HCT116 (cell line): ENCODE data around the gene UGT1A9. TPM values are rescaled to one million over a fixed set of nuclear protein-coding genes. Genes with fewer than 3 reads are reported as not detected.

Source experiments
- ATAC-seq: fragments of 200-7000 bp; cut with Tn5 transposase; 2 replicates; pipeline ENCODE4 v1.9.1; 2020; ENCODE audit warnings: mild to moderate bottlenecking, moderate library complexity
- BruUV-seq: library from RNA; stranded (reverse); fragments of 400-500 nt; replicated peaks from 2 replicates; lab custom pipeline; 2021; lab: Mats Ljungman, UMichigan
- CTCF ChIA-PET: fragments of 300-600 bp; sonication (Branson Sonifier 250); formaldehyde crosslinking; loops from one replicate; lab custom pipeline; 2021; ENCODE audit warnings: antibody characterized with exemption; lab: Charles Lee
- POLR2A ChIA-PET: fragments of 300-600, 350-600 bp; sonication (Branson Sonifier 250); formaldehyde crosslinking; loops from one replicate; lab custom pipeline; 2021; ENCODE audit warnings: antibody characterized with exemption; lab: Charles Lee
- RAD21 ChIA-PET, 2 experiments: fragments of 300-600 bp; sonication (Branson Sonifier 250); formaldehyde crosslinking; loops; one replicate each; lab custom pipeline; 2023; ENCODE audit warnings: low total read pairs in 2 of 2; ENCODE audit not compliant: uncharacterized antibody in 2 of 2, unreplicated experiment in 2 of 2, low non-redundant PET in 1 of 2; lab: Charles Lee
- DNase-seq: peaks from one replicate; pipeline ENCODE4 v3.0.0-alpha.2; 2010; ENCODE audit warnings: low read depth, low spot score
- H2AFZ ChIP-seq: fragments of 200-600 bp; shearing (Covaris generic), sonication (generic); 2 replicates; pipeline ENCODE4 v1.6.1; 2017; ENCODE audit warnings: low read depth, mixed run types, mixed read lengths, antibody characterized with exemption, low read length; ENCODE audit not compliant: poor library complexity, severe bottlenecking
- H3K27ac ChIP-seq: 2 replicates; pipeline ENCODE4 v1.5.1; 2012; ENCODE audit warnings: low read depth, low read length
- H3K27me3 ChIP-seq: fragments of 200-600 bp; sonication (generic); 2 replicates; pipeline ENCODE4 v1.6.1; 2016; ENCODE audit warnings: mixed run types, low read length, mixed read lengths; ENCODE audit not compliant: insufficient read depth
- H3K36me3 ChIP-seq, 2 experiments: fragments of 200-500 bp in 1 of 2; fragments of 200-600 bp in 1 of 2; sonication (Bioruptor generic) in 1 of 2; sonication (generic) in 1 of 2; 2 replicates each; pipeline versions ENCODE4 v1.5.1 to v1.6.1; 2014 to 2016; ENCODE audit warnings: low read length in 2 of 2, inconsistent platforms in 1 of 2, mixed read lengths in 1 of 2, mixed run types in 1 of 2; ENCODE audit not compliant: insufficient read depth in 2 of 2, control insufficient read depth in 1 of 2
- H3K4me1 ChIP-seq, 2 experiments: fragments of 200-600 bp in 1 of 2; sonication (generic) in 1 of 2; 2 replicates each; pipeline versions ENCODE4 v1.5.1 to v1.6.1; 2012 to 2017; ENCODE audit warnings: low read length in 2 of 2, inconsistent platforms in 1 of 2, mild to moderate bottlenecking in 1 of 2, mixed read lengths in 1 of 2, mixed run types in 1 of 2, moderate library complexity in 1 of 2; ENCODE audit not compliant: insufficient read depth in 2 of 2, control insufficient read depth in 1 of 2
- H3K4me2 ChIP-seq: fragments of 200-600 bp; sonication (generic); 2 replicates; pipeline ENCODE4 v1.6.1; 2017; ENCODE audit warnings: mixed run types, low read length, mixed read lengths
- H3K4me3 ChIP-seq, 2 experiments: fragments of 200-600 bp in 1 of 2; sonication (generic) in 1 of 2; replicated peaks in 1 of 2; 2 replicates each; pipeline ENCODE4 v1.5.1; 2011 to 2016; ENCODE audit warnings: low read length in 2 of 2, control low read depth in 1 of 2, low read depth in 1 of 2, mild to moderate bottlenecking in 1 of 2, mixed read lengths in 1 of 2, mixed run types in 1 of 2
- H3K79me2 ChIP-seq: fragments of 200-600 bp; sonication (generic); 2 replicates; pipeline ENCODE4 v1.6.1; 2017; ENCODE audit warnings: mild to moderate bottlenecking, mixed run types, low read length, moderate library complexity, mixed read lengths; ENCODE audit not compliant: insufficient read depth
- H3K9ac ChIP-seq: fragments of 200-600 bp; sonication (generic); 2 replicates; pipeline ENCODE4 v1.6.1; 2016; ENCODE audit warnings: low read length, mixed read lengths
- H3K9me2 ChIP-seq: fragments of 200-600 bp; sonication (generic), shearing (Covaris generic); 2 replicates; pipeline ENCODE4 v1.6.1; 2017; ENCODE audit warnings: mixed run types, mild to moderate bottlenecking, moderate library complexity; ENCODE audit not compliant: insufficient read depth
- H3K9me3 ChIP-seq, 2 experiments: fragments of 200-500 bp in 1 of 2; fragments of 200-600 bp in 1 of 2; sonication (Bioruptor generic) in 1 of 2; sonication (generic) in 1 of 2; 2 replicates each; pipeline ENCODE4 v1.6.1; 2014 to 2017; ENCODE audit warnings: low read length in 2 of 2, mixed read lengths in 2 of 2, inconsistent platforms in 1 of 2, low read depth in 1 of 2, mild to moderate bottlenecking in 1 of 2, mixed run types in 1 of 2, moderate library complexity in 1 of 2; ENCODE audit not compliant: control insufficient read depth in 1 of 2, insufficient read depth in 1 of 2
- H4K20me1 ChIP-seq: fragments of 200-600 bp; sonication (generic), shearing (Covaris generic); 2 replicates; pipeline ENCODE4 v1.6.1; 2017; ENCODE audit warnings: mixed run types, mild to moderate bottlenecking, moderate library complexity; ENCODE audit not compliant: insufficient read depth
- CBX3 ChIP-seq: IDR thresholded peaks from 2 replicates; pipeline ENCODE4 v1.6.1; 2012; ENCODE audit warnings: low read depth
- CEBPB ChIP-seq: IDR thresholded peaks from 2 replicates; pipeline ENCODE4 v1.6.1; 2012; ENCODE audit warnings: low read depth
- EGR1 ChIP-seq: IDR thresholded peaks from 2 replicates; pipeline ENCODE4 v1.6.1; 2012; ENCODE audit warnings: low read depth
- ELF1 ChIP-seq: IDR thresholded peaks from 2 replicates; pipeline ENCODE4 v1.6.1; 2012; ENCODE audit warnings: low read depth, borderline replicate concordance
- EZH2phosphoT487 ChIP-seq: fragments of 200-600 bp; IDR thresholded peaks from 2 replicates; pipeline ENCODE4 v1.6.1; 2018; ENCODE audit warnings: antibody characterized with exemption, borderline replicate concordance
- JUND ChIP-seq: IDR thresholded peaks from 2 replicates; pipeline ENCODE4 v1.6.1; 2012
- POLR2A ChIP-seq: IDR thresholded peaks from 2 replicates; pipeline ENCODE4 v1.7.0; 2011; ENCODE audit warnings: borderline replicate concordance; ENCODE audit not compliant: insufficient read depth, insufficient read length; ENCODE audit errors: extremely low read depth
- POLR2AphosphoS5 ChIP-seq: IDR thresholded peaks from 2 replicates; pipeline ENCODE4 v1.6.1; 2011; ENCODE audit warnings: mild to moderate bottlenecking, low read depth, low read length, moderate library complexity
- SIN3A ChIP-seq: IDR thresholded peaks from 2 replicates; pipeline ENCODE4 v1.6.1; 2012; ENCODE audit warnings: low read depth
- SRF ChIP-seq: IDR thresholded peaks from 2 replicates; pipeline ENCODE4 v1.6.1; 2012; ENCODE audit warnings: low read depth
- TCF7L2 ChIP-seq: IDR thresholded peaks from 2 replicates; pipeline ENCODE4 v1.7.0; 2011; ENCODE audit warnings: borderline replicate concordance, inconsistent platforms; ENCODE audit not compliant: insufficient read depth, insufficient read length; ENCODE audit errors: extremely low read depth
- YY1 ChIP-seq: IDR thresholded peaks from 2 replicates; pipeline ENCODE4 v1.6.1; 2011; ENCODE audit warnings: low read length, low read depth, moderate library complexity, mild to moderate bottlenecking; ENCODE audit not compliant: insufficient replicate concordance; ENCODE audit errors: extremely low read depth
- ZFX ChIP-seq: fragments of 450-650 bp; IDR thresholded peaks from 2 replicates; pipeline ENCODE4 v1.6.1; 2017
- ZNF274 ChIP-seq: fragments of 200-500 bp; sonication (Bioruptor generic); IDR thresholded peaks from 2 replicates; pipeline ENCODE4 v1.6.1; 2014; ENCODE audit warnings: mild to moderate bottlenecking, low read depth, low read length, inconsistent platforms
- intact Hi-C: fragments of 100-400 bp; cut with micrococcal nuclease; formaldehyde crosslinking; loops from 2 replicates; pipeline ENCODE4 v1.10.0; 2022
- total RNA-seq: library from RNA; stranded (reverse); gene quantifications from one replicate; pipeline ENCODE4 v1.2.1, GENCODE V29; 2021; ENCODE audit not compliant: unreplicated experiment
- TF ChIP-seq, protein P1 (sequence below): IDR thresholded peaks from 2 replicates; pipeline ENCODE4 v1.6.1; 2011; ENCODE audit warnings: mild to moderate bottlenecking, low read length, moderate library complexity; ENCODE audit not compliant: insufficient replicate concordance; ENCODE audit errors: extremely low read depth
- TF ChIP-seq, protein P2 (sequence below), 3 experiments: fragments of 200-600 bp in 1 of 3; sonication (generic) in 1 of 3; IDR thresholded peaks in 2 of 3; conservative IDR thresholded peaks in 1 of 3; 2 replicates each; pipeline ENCODE4 v1.5.1; 2012 to 2017; ENCODE audit warnings: low read depth in 2 of 3, low read length in 2 of 3, antibody characterized with exemption in 1 of 3, borderline replicate concordance in 1 of 3, control low read depth in 1 of 3, mild to moderate bottlenecking in 1 of 3, mixed read lengths in 1 of 3, mixed run types in 1 of 3, moderate library complexity in 1 of 3; ENCODE audit not compliant: insufficient read depth in 1 of 3
- TF ChIP-seq, protein P3 (sequence below): IDR thresholded peaks from 2 replicates; pipeline ENCODE4 v1.6.1; 2012
- TF ChIP-seq, protein P4 (sequence below): IDR thresholded peaks from 2 replicates; pipeline ENCODE4 v1.6.1; 2012
- TF ChIP-seq, protein P5 (sequence below): IDR thresholded peaks from 2 replicates; pipeline ENCODE4 v1.6.1; 2012; ENCODE audit warnings: low read depth

The UGT1A9 gene
- total RNA-seq, 1 experiment from 2014 or later, result not detected

DNA sequence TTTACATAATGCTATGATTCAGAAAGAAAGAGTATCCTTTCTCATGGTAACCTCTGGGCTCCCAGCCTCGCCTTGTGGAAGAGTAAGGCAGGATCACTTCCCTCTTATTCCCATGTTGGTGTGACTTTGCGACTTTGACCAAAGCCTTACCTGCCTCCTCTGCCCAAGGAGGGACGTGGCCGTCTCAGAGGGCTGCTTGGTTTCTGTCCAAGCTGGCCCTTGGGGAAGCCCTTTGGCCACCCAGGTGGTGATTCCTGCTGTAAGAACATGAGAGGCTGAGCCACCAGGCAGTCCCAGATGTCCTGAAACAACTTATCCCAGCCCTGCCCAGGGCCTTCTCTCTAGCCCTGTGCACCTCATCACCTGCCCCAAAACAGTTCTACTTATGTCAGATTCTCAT is 27.0 kb downstream of the UGT1A9 start:
- Histone ChIP-seq H3K4me2 (no peak overlapping the region), H3K9me3 (no peaks in the 10 kb centered on the region), H3K9me2 (no peaks in the 10 kb centered on the region), H3K79me2 (no peaks in the 10 kb centered on the region), H4K20me1 (no peaks in the 10 kb centered on the region), H3K9ac (no peak overlapping the region), H3K27me3 (no peaks in the 10 kb centered on the region), H3K27ac (no peak overlapping the region), H3K36me3 (no peaks in the 10 kb centered on the region), H3K4me3 (no peak overlapping the region), H2AFZ (no peak overlapping the region), H3K4me1 (no peaks in the 10 kb centered on the region)
- ChIA-PET POLR2A (no interaction called here), CTCF (no interaction called here), RAD21 (no interaction called here)
- BruUV-seq, result no TSS peak
- intact Hi-C loops, result no loop called here
- ATAC-seq (no peak), DNase-seq (no peak)
- TF ChIP-seq POLR2A (no peak), ELF1 (no peak), SRF (no peak), CBX3 (no peak), EGR1 (no peak), EZH2phosphoT487 (no peak), SIN3A (no peak), POLR2AphosphoS5 (no peak), ZFX (no peak), JUND (no peak), CEBPB (no peak), TCF7L2 (no peak), ZNF274 (no peak), YY1 (no peak)
- TF ChIP-seq, protein P1, sequence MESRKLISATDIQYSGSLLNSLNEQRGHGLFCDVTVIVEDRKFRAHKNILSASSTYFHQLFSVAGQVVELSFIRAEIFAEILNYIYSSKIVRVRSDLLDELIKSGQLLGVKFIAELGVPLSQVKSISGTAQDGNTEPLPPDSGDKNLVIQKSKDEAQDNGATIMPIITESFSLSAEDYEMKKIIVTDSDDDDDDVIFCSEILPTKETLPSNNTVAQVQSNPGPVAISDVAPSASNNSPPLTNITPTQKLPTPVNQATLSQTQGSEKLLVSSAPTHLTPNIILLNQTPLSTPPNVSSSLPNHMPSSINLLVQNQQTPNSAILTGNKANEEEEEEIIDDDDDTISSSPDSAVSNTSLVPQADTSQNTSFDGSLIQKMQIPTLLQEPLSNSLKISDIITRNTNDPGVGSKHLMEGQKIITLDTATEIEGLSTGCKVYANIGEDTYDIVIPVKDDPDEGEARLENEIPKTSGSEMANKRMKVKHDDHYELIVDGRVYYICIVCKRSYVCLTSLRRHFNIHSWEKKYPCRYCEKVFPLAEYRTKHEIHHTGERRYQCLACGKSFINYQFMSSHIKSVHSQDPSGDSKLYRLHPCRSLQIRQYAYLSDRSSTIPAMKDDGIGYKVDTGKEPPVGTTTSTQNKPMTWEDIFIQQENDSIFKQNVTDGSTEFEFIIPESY, result no peak
- TF ChIP-seq, protein P2, sequence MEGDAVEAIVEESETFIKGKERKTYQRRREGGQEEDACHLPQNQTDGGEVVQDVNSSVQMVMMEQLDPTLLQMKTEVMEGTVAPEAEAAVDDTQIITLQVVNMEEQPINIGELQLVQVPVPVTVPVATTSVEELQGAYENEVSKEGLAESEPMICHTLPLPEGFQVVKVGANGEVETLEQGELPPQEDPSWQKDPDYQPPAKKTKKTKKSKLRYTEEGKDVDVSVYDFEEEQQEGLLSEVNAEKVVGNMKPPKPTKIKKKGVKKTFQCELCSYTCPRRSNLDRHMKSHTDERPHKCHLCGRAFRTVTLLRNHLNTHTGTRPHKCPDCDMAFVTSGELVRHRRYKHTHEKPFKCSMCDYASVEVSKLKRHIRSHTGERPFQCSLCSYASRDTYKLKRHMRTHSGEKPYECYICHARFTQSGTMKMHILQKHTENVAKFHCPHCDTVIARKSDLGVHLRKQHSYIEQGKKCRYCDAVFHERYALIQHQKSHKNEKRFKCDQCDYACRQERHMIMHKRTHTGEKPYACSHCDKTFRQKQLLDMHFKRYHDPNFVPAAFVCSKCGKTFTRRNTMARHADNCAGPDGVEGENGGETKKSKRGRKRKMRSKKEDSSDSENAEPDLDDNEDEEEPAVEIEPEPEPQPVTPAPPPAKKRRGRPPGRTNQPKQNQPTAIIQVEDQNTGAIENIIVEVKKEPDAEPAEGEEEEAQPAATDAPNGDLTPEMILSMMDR (IDR thresholded peaks at IDR 0.05 in 2 of 3, conservative IDR thresholded peaks at IDR 0.05 in 1 of 3; ENCODE audit: borderline replicate concordance in 1 of 3, insufficient read depth in 1 of 3, low read depth in 2 of 3, low read length in 2 of 3), result no peak
- TF ChIP-seq, protein P3, sequence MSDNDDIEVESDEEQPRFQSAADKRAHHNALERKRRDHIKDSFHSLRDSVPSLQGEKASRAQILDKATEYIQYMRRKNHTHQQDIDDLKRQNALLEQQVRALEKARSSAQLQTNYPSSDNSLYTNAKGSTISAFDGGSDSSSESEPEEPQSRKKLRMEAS, result no peak
- TF ChIP-seq, protein P4, sequence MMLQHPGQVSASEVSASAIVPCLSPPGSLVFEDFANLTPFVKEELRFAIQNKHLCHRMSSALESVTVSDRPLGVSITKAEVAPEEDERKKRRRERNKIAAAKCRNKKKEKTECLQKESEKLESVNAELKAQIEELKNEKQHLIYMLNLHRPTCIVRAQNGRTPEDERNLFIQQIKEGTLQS, result no peak
- TF ChIP-seq, protein P5, sequence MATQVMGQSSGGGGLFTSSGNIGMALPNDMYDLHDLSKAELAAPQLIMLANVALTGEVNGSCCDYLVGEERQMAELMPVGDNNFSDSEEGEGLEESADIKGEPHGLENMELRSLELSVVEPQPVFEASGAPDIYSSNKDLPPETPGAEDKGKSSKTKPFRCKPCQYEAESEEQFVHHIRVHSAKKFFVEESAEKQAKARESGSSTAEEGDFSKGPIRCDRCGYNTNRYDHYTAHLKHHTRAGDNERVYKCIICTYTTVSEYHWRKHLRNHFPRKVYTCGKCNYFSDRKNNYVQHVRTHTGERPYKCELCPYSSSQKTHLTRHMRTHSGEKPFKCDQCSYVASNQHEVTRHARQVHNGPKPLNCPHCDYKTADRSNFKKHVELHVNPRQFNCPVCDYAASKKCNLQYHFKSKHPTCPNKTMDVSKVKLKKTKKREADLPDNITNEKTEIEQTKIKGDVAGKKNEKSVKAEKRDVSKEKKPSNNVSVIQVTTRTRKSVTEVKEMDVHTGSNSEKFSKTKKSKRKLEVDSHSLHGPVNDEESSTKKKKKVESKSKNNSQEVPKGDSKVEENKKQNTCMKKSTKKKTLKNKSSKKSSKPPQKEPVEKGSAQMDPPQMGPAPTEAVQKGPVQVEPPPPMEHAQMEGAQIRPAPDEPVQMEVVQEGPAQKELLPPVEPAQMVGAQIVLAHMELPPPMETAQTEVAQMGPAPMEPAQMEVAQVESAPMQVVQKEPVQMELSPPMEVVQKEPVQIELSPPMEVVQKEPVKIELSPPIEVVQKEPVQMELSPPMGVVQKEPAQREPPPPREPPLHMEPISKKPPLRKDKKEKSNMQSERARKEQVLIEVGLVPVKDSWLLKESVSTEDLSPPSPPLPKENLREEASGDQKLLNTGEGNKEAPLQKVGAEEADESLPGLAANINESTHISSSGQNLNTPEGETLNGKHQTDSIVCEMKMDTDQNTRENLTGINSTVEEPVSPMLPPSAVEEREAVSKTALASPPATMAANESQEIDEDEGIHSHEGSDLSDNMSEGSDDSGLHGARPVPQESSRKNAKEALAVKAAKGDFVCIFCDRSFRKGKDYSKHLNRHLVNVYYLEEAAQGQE, result no peak
